Prostate gland (tissue), 2 donors: Measurements from ENCODE around the gene FAM114A1. TPM values are rescaled to one million over a fixed set of nuclear protein-coding genes. Genes with fewer than 3 reads are reported as not detected.

Experiments
- DNase-seq: peaks from one replicate; pipeline ENCODE4 v3.0.0-alpha.2; 2019; ENCODE audit warnings: low spot score
- H3K27ac ChIP-seq, 2 donors: fragments of 200-600 bp; sonication (generic); 2 replicates each; pipeline ENCODE4 v1.5.1; 2017 to 2019
- H3K27me3 ChIP-seq: fragments of 200-600 bp; sonication (generic); replicated peaks from 2 replicates; pipeline ENCODE4 v1.5.1; 2019; ENCODE audit not compliant: insufficient read depth
- H3K36me3 ChIP-seq, 2 donors: fragments of 200-600 bp; sonication (generic); 1 replicate in 1 of 2; 2 replicates in 1 of 2; pipeline versions ENCODE4 v1.5.1 to v1.8.1; 2017 to 2019
- H3K4me1 ChIP-seq: fragments of 200-600 bp; sonication (generic); replicated peaks from 2 replicates; pipeline ENCODE4 v1.5.1; 2019
- H3K4me3 ChIP-seq, 2 donors: fragments of 200-600 bp; sonication (generic); 2 replicates each; pipeline ENCODE4 v1.5.1; 2017 to 2019
- H3K9me3 ChIP-seq: fragments of 200-600 bp; sonication (generic); 2 replicates; pipeline ENCODE4 v1.5.1; 2017
- POLR2A ChIP-seq: fragments of 450-650 bp; IDR thresholded peaks from one replicate; pipeline ENCODE4 v1.6.1; 2016; ENCODE audit warnings: antibody characterized with exemption, mild to moderate bottlenecking
- POLR2AphosphoS5 ChIP-seq: sonication (generic); formaldehyde crosslinking; IDR thresholded peaks from one replicate; pipeline ENCODE4 v1.6.1; 2017; ENCODE audit warnings: antibody characterized with exemption
- WGBS: methylation state at CpG from one replicate; pipeline ENCODE4 v1.1.5; 2018; 5-methylcytosine and 5-hydroxymethylcytosine counted together
- intact Hi-C: fragments of 100-400 bp; cut with DNase I; formaldehyde crosslinking; loops from one replicate; pipeline ENCODE4 v1.14.2; 2022
- microRNA counts, 2 donors: library from miRNA; unstranded; fragments of <30 nt; microRNA quantifications; one replicate each; lab custom pipeline; 2016 to 2017
- microRNA-seq: library from miRNA; unstranded; fragments of <30 nt; microRNA quantifications from one replicate; pipeline ENCODE4, GENCODE V29; 2016
- small RNA-seq, 2 donors: library from RNA; depleted of rRNA; stranded (forward); fragments of <200 nt; gene quantifications; one replicate each; pipeline ENCODE3, GENCODE V24; 2016
- total RNA-seq, 2 donors: library from RNA; depleted of rRNA; stranded (reverse); fragments of >200 nt; gene quantifications; one replicate each; pipeline ENCODE4 v1.1.0, GENCODE V29; 2016
- TF ChIP-seq, protein P1 (sequence below), 4 experiments: fragments of 200-600 bp in 2 of 4; fragments of 450-650 bp in 2 of 4; sonication (generic) in 2 of 4; IDR thresholded peaks; 1 replicate in 3 of 4; 2 replicates in 1 of 4; pipeline ENCODE4 v1.5.1; 2016 to 2019; ENCODE audit warnings: antibody characterized with exemption in 4 of 4, mild to moderate bottlenecking in 2 of 4, moderate library complexity in 2 of 4

Gene FAM114A1
- total RNA-seq, 2 donors from 2014 or later: 117 to 118 TPM

DNA sequence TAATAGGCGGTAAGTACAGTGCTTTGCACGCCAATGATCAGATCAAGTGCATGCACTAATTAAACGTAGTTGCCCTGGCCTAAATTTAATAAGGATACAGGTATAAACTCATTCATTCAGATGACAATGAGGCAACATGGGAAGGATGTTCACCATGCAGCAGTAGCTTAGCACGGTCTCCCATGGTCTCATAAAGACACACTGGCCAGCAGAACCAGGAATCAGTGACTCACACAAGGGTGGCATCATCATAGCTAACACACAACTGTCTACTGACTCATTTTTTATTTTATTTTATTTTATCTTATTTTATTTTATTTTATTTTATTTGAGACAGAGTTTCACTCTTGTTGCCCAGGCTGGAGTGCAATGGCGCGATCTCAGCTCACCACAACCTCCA lies 121.9 kb downstream of the FAM114A1 start:
- 91% methylated on average over 6 of the region's 6 CpGs for WGBS
- TF ChIP-seq, protein P1, sequence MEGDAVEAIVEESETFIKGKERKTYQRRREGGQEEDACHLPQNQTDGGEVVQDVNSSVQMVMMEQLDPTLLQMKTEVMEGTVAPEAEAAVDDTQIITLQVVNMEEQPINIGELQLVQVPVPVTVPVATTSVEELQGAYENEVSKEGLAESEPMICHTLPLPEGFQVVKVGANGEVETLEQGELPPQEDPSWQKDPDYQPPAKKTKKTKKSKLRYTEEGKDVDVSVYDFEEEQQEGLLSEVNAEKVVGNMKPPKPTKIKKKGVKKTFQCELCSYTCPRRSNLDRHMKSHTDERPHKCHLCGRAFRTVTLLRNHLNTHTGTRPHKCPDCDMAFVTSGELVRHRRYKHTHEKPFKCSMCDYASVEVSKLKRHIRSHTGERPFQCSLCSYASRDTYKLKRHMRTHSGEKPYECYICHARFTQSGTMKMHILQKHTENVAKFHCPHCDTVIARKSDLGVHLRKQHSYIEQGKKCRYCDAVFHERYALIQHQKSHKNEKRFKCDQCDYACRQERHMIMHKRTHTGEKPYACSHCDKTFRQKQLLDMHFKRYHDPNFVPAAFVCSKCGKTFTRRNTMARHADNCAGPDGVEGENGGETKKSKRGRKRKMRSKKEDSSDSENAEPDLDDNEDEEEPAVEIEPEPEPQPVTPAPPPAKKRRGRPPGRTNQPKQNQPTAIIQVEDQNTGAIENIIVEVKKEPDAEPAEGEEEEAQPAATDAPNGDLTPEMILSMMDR (IDR thresholded peaks at IDR 0.05): no peak
- TF ChIP-seq POLR2AphosphoS5 (no peak), POLR2A (no peak)
- H3K9me3 ChIP-seq: no peaks in the 10 kb centered on the region
- no peak overlapping the region for H3K4me3 ChIP-seq
- H3K4me1 ChIP-seq: no peaks in the 10 kb centered on the region
- no peaks in the 10 kb centered on the region for H3K27me3 ChIP-seq
- H3K36me3 ChIP-seq: no peaks in the 10 kb centered on the region
- intact Hi-C loops: no loop called here
- DNase-seq: no peak
- H3K27ac ChIP-seq: no peak overlapping the region

DNA sequence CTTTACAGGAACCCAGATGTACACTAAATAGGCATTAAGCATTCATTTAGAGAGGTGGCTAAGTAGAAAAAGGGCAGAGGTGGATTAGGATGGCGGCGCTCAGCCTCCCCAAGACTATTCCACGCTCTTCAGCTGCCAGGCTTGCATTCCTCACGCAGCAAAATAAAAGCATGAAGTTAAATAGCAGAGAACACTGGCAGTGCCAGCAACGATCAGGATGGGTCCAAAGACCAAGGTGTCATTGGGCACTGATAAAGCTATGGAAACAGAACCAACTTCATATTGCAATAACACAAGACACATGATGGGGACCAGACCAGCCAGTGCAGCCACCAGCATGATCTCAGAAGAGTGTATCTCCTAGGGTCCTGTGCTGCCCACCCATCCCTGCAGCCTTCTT lies 122.6 kb downstream of the FAM114A1 start:
- TF ChIP-seq, protein P1 (IDR thresholded peaks at IDR 0.05): no peak
- no peak for TF ChIP-seq POLR2A
- TF ChIP-seq POLR2AphosphoS5: no peak
- no peak for DNase-seq
- 82% methylated on average over 5 of the region's 5 CpGs for WGBS
- Histone ChIP-seq H3K4me3 (no peak overlapping the region), H3K9me3 (no peaks in the 10 kb centered on the region), H3K36me3 (no peaks in the 10 kb centered on the region), H3K27me3 (no peaks in the 10 kb centered on the region), H3K27ac (no peak overlapping the region), H3K4me1 (no peaks in the 10 kb centered on the region)
- intact Hi-C loops: no loop called here

DNA sequence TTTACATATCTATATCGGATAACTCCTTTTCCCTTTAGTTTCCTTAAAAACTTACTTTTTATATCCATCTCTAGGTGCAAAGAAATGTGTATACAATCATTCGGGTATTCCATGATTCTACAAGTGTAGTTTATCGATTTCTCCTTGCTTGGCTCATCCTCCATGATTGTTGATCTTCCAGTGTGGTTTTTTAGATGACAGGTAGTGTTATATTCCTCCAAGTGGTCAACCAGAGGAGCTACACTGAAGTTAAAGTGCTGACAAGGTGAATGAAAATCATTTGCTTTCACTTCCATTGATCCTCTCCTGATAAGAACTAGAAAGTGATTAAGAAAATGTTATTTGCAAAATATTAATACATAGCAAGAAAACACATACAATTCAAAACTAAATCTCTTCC lies 126.1 kb downstream of the FAM114A1 start:
- intact Hi-C loops: no loop called here
- no peaks in the 10 kb centered on the region for H3K9me3 ChIP-seq
- H3K4me1 ChIP-seq: no peaks in the 10 kb centered on the region
- TF ChIP-seq POLR2A: no peak
- TF ChIP-seq POLR2AphosphoS5: no peak
- TF ChIP-seq, protein P1 (IDR thresholded peaks at IDR 0.05): no peak
- no peak overlapping the region for H3K4me3 ChIP-seq
- DNase-seq: no peak
- no peaks in the 10 kb centered on the region for H3K36me3 ChIP-seq
- no peaks in the 10 kb centered on the region for H3K27me3 ChIP-seq
- 90% methylated on average over 3 of the region's 3 CpGs for WGBS
- no peak overlapping the region for H3K27ac ChIP-seq

DNA sequence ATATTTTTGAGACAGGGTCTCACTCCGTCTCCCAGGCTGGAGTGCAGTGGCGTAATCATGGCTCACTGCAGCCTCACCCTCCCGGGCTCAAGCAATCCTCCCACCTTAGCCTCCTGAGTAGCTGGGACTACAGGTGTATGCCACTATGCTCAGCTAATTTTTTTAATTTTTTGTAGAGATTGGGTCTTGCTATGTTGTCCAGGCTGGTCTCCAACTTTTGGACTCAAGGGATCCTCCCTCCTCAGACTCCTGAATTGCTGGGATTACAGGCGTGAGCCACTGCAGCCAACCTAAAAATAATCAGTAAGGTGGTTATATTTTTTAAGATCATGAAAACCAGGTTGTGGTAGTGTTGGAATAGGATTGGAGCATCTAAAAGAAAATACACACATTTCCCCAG lies 126.5 kb downstream of the FAM114A1 start:
- no peaks in the 10 kb centered on the region for H3K27me3 ChIP-seq
- WGBS: 96% methylated on average over 4 of the region's 4 CpGs
- no peak overlapping the region for H3K27ac ChIP-seq
- no peak overlapping the region for H3K4me3 ChIP-seq
- DNase-seq: no peak
- H3K4me1 ChIP-seq: no peaks in the 10 kb centered on the region
- H3K36me3 ChIP-seq: no peaks in the 10 kb centered on the region
- TF ChIP-seq POLR2AphosphoS5: no peak
- TF ChIP-seq POLR2A: no peak
- TF ChIP-seq, protein P1 (IDR thresholded peaks at IDR 0.05): no peak
- no peaks in the 10 kb centered on the region for H3K9me3 ChIP-seq
- intact Hi-C loops: no loop called here

MicroRNA genes within 50 kb of the gene (microRNA counts, 767-probe panel; counts per million panel counts)
- 4,057 to 4,525 counts per million in 2 donors for microRNA hsa-miR-574-3p (lab: Ali Mortazavi, UCI)
- microRNA hsa-miR-574-5p (lab: Ali Mortazavi, UCI): 4,302 to 4,442 counts per million in 2 donors

Small RNAs within 50 kb of the gene (microRNA-seq; reads per million reads assigned to microRNA genes)
- 1,521 reads per million, percentile 90 among the genes with 10 or more reads in this experiment for gene MIR574

Small RNAs within 50 kb of the gene (small RNA-seq; reads per million reads assigned to genes)
- 129 to 356 reads per million in 2 donors for gene MIR574

Other genes with a start within 250 kb of the FAM114A1 start
- gene KLF3, start 203.6 kb upstream of the FAM114A1 start, total RNA-seq: 10 to 100 TPM; 47.7 to 55.4 TPM
- under 1 TPM; 0.14 to 0.68 TPM for gene TLR10, start 84.8 kb upstream of the FAM114A1 start, total RNA-seq
- gene TLR1, start 63.0 kb upstream of the FAM114A1 start, total RNA-seq: 1 to 10 TPM; 7.4 to 7.8 TPM
- 1 to 10 TPM; 1.0 to 1.5 TPM for gene TLR6, start 11.0 kb upstream of the FAM114A1 start, total RNA-seq
- under 1 TPM; 0.27 to 0.51 TPM for gene TMEM156, start 164.6 kb downstream of the FAM114A1 start, total RNA-seq
- 10 to 100 TPM; 19.8 to 26.1 TPM for gene KLHL5, start 194.4 kb downstream of the FAM114A1 start, total RNA-seq